Neuronal stem cell (in vitro differentiated cells): ENCODE measurements around the gene TAF1B.

ENCODE experiments used
- DNase-seq: peaks from one replicate; pipeline ENCODE4 v3.0.0-alpha.2; 2013; ENCODE audit warnings: low spot score
- H2AFZ ChIP-seq: one replicate; pipeline ENCODE4 v1.6.1; 2013; ENCODE audit warnings: mild to moderate bottlenecking, low read length, inconsistent platforms
- H2AK5ac ChIP-seq: 2 replicates; pipeline ENCODE4 v1.6.1; 2013; ENCODE audit warnings: low read depth, mild to moderate bottlenecking, inconsistent platforms, low read length, moderate library complexity, mixed read lengths
- H2BK120ac ChIP-seq: 2 replicates; pipeline ENCODE4 v1.6.1; 2013; ENCODE audit warnings: low read depth, mild to moderate bottlenecking, inconsistent platforms, low read length, moderate library complexity, mixed read lengths
- H2BK12ac ChIP-seq: one replicate; pipeline ENCODE4 v1.6.1; 2013; ENCODE audit warnings: low read length, inconsistent platforms
- H2BK15ac ChIP-seq: 2 replicates; pipeline ENCODE4 v1.6.1; 2013; ENCODE audit warnings: mild to moderate bottlenecking, low read length, inconsistent platforms, mixed read lengths
- H2BK5ac ChIP-seq: one replicate; pipeline ENCODE4 v1.6.1; 2013; ENCODE audit warnings: inconsistent platforms, mild to moderate bottlenecking, low read length, moderate library complexity
- H3K14ac ChIP-seq: one replicate; pipeline ENCODE4 v1.6.1; 2013; ENCODE audit warnings: low read length, inconsistent platforms
- H3K18ac ChIP-seq: 2 replicates; pipeline ENCODE4 v1.6.1; 2013; ENCODE audit warnings: low read length, inconsistent platforms
- H3K23ac ChIP-seq: 2 replicates; pipeline ENCODE4 v1.6.1; 2013; ENCODE audit warnings: low read depth, mild to moderate bottlenecking, mixed read lengths, low read length, inconsistent platforms; ENCODE audit not compliant: poor library complexity
- H3K27ac ChIP-seq: replicated peaks from 3 replicates; pipeline ENCODE4 v1.5.1; 2013; ENCODE audit warnings: low read length, inconsistent platforms
- H3K27me3 ChIP-seq, 3 experiments: 2 replicates each; pipeline ENCODE4 v1.6.1; 2013; ENCODE audit warnings: low read length in 3 of 3, mild to moderate bottlenecking in 2 of 3, inconsistent platforms in 1 of 3, low read depth in 1 of 3, mixed read lengths in 1 of 3, moderate library complexity in 1 of 3; ENCODE audit not compliant: control insufficient read depth in 3 of 3, insufficient read depth in 3 of 3
- H3K36me3 ChIP-seq, 2 donors: replicated peaks in 1 of 2; 2 replicates each; pipeline ENCODE4 v1.6.1; 2013; ENCODE audit warnings: low read length in 2 of 2; ENCODE audit not compliant: control insufficient read depth in 2 of 2, insufficient read depth in 2 of 2
- H3K4ac ChIP-seq: 2 replicates; pipeline ENCODE4 v1.6.1; 2013; ENCODE audit warnings: inconsistent platforms, mild to moderate bottlenecking, low read length, moderate library complexity
- H3K4me1 ChIP-seq, 2 donors: 1 replicate in 1 of 2; 2 replicates in 1 of 2; pipeline ENCODE4 v1.6.1; 2013; ENCODE audit warnings: low read length in 2 of 2, low read depth in 1 of 2; ENCODE audit not compliant: control insufficient read depth in 2 of 2, insufficient read depth in 1 of 2
- H3K4me2 ChIP-seq: one replicate; pipeline ENCODE4 v1.6.1; 2013; ENCODE audit warnings: mild to moderate bottlenecking, low read length, inconsistent platforms; ENCODE audit not compliant: insufficient read depth, poor library complexity, severe bottlenecking
- H3K4me3 ChIP-seq, 2 donors: 2 replicates each; pipeline ENCODE4 v1.5.1; 2013; ENCODE audit warnings: low read length in 2 of 2, mild to moderate bottlenecking in 2 of 2, inconsistent platforms in 1 of 2, moderate library complexity in 1 of 2
- H3K79me1 ChIP-seq: one replicate; pipeline ENCODE4 v1.6.1; 2013; ENCODE audit warnings: low read depth, mild to moderate bottlenecking, inconsistent platforms, low read length, moderate library complexity
- H3K9ac ChIP-seq: one replicate; pipeline ENCODE4 v1.6.1; 2013; ENCODE audit warnings: mild to moderate bottlenecking, low read depth, low read length, inconsistent platforms; ENCODE audit not compliant: poor library complexity
- H3K9me3 ChIP-seq, 2 donors: replicated peaks in 1 of 2; 2 replicates each; pipeline versions ENCODE3 to v1.6.1; 2013; ENCODE audit warnings: low read length in 2 of 2, mild to moderate bottlenecking in 2 of 2, inconsistent platforms in 1 of 2, low read depth in 1 of 2, mixed read lengths in 1 of 2, moderate library complexity in 1 of 2; ENCODE audit not compliant: control insufficient read depth in 2 of 2, insufficient read depth in 1 of 2
- H4K8ac ChIP-seq: one replicate; pipeline ENCODE4 v1.6.1; 2013; ENCODE audit warnings: low read depth, mild to moderate bottlenecking, inconsistent platforms, low read length, moderate library complexity
- H4K91ac ChIP-seq: one replicate; pipeline ENCODE4 v1.6.1; 2013; ENCODE audit warnings: low read length, low read depth, mild to moderate bottlenecking, inconsistent platforms; ENCODE audit not compliant: poor library complexity
- WGBS, 2 donors: extraction: QIAGEN DNeasy Blood & Tissue Kit; methylation state at CpG; one replicate each; pipeline ENCODE4 v1.1.7; 2013; ENCODE audit warnings: missing lambda C conversion rate in 2 of 2, mixed read lengths in 1 of 2; ENCODE audit not compliant: insufficient read length in 2 of 2, insufficient replicate concordance in 1 of 2; ENCODE audit errors: extremely low coverage in 2 of 2; 5-methylcytosine and 5-hydroxymethylcytosine counted together

TAF1B gene

GRCh38 chr2:9889812-9890261, 46.6 kb downstream of the TAF1B start:
- Histone ChIP-seq H3K14ac (no peak overlapping the region), H3K9me3 (peaks cover 0 to 19% of the 10 kb centered on the region in 2 donors), H3K18ac (no peak overlapping the region), H4K8ac (no peak overlapping the region), H2BK15ac (no peak overlapping the region), H3K27ac (peak overlapping the region; percentile 63), H3K4me3 (no peak overlapping the region), H2AFZ (no peak overlapping the region), H3K36me3 (peaks cover 0 to 53% of the 10 kb centered on the region in 2 donors), H2AK5ac (no peak overlapping the region), H3K4me2 (no peak overlapping the region), H3K4me1 (peaks cover 0 to 4% of the 10 kb centered on the region in 2 donors), H2BK5ac (no peak overlapping the region), H2BK120ac (no peak overlapping the region), H3K27me3 (no peaks in the 10 kb centered on the region), H3K4ac (no peak overlapping the region), H3K79me1 (no peaks in the 10 kb centered on the region), H4K91ac (no peak overlapping the region), H3K23ac (no peak overlapping the region), H2BK12ac (no peak overlapping the region), H3K9ac (no peak overlapping the region)
- no CpG with 5 or more reads among the region's 3 CpGs for WGBS, 2 donors
- peak; percentile 5 for DNase-seq

GRCh38 chr2:9892236-9892635, 49.0 kb downstream of the TAF1B start:
- Histone ChIP-seq H4K91ac (no peak overlapping the region), H3K27ac (no peak overlapping the region), H3K23ac (no peak overlapping the region), H2BK15ac (no peak overlapping the region), H2BK120ac (no peak overlapping the region), H2BK5ac (no peak overlapping the region), H2AFZ (no peak overlapping the region), H3K27me3 (no peaks in the 10 kb centered on the region), H3K4me1 (peaks cover 8 to 18% of the 10 kb centered on the region in 2 donors), H3K9ac (no peak overlapping the region), H3K4ac (no peak overlapping the region), H3K4me3 (no peak overlapping the region), H3K79me1 (no peaks in the 10 kb centered on the region), H2AK5ac (no peak overlapping the region), H3K18ac (no peak overlapping the region), H3K9me3 (peaks cover 0 to 12% of the 10 kb centered on the region in 2 donors), H3K36me3 (peaks cover 0 to 32% of the 10 kb centered on the region in 2 donors), H3K14ac (no peak overlapping the region), H2BK12ac (no peak overlapping the region), H3K4me2 (no peak overlapping the region), H4K8ac (no peak overlapping the region)
- no CpG with 5 or more reads among the region's 4 CpGs for WGBS, 2 donors
- no peak for DNase-seq

GRCh38 chr2:9895669-9896590, 52.7 kb downstream of the TAF1B start:
- Histone ChIP-seq H4K8ac (no peak overlapping the region), H3K18ac (no peak overlapping the region), H3K14ac (no peak overlapping the region), H3K36me3 (peaks cover 0 to 21% of the 10 kb centered on the region in 2 donors), H3K4ac (no peak overlapping the region), H3K27me3 (no peaks in the 10 kb centered on the region), H3K4me3 (no peak overlapping the region), H2BK5ac (no peak overlapping the region), H3K9ac (no peak overlapping the region), H4K91ac (no peak overlapping the region), H3K79me1 (no peaks in the 10 kb centered on the region), H2BK15ac (no peak overlapping the region), H2AFZ (no peak overlapping the region), H3K4me1 (peaks cover 8 to 29% of the 10 kb centered on the region in 2 donors), H2AK5ac (no peak overlapping the region), H2BK12ac (no peak overlapping the region), H3K9me3 (no peaks in the 10 kb centered on the region), H3K23ac (no peak overlapping the region), H2BK120ac (no peak overlapping the region), H3K27ac (peak overlapping the region; percentile 70), H3K4me2 (no peak overlapping the region)
- no CpG with 5 or more reads among the region's 7 CpGs for WGBS, 2 donors
- DNase-seq = peak; percentile 31

GRCh38 chr2:9897331-9897737, 54.1 kb downstream of the TAF1B start:
- H3K4me3 ChIP-seq = no peak overlapping the region
- peak overlapping the region; percentile 64 for H3K27ac ChIP-seq
- H2AFZ ChIP-seq = no peak overlapping the region
- H3K4ac ChIP-seq = no peak overlapping the region
- DNase-seq = peak; percentile 14
- no peaks in the 10 kb centered on the region for H3K79me1 ChIP-seq
- no peak overlapping the region for H2BK120ac ChIP-seq
- no peak overlapping the region for H2BK15ac ChIP-seq
- H2AK5ac ChIP-seq = no peak overlapping the region
- H3K27me3 ChIP-seq = no peaks in the 10 kb centered on the region
- no peak overlapping the region for H3K18ac ChIP-seq
- H2BK5ac ChIP-seq = no peak overlapping the region
- H3K9me3 ChIP-seq = no peaks in the 10 kb centered on the region
- no peak overlapping the region for H4K91ac ChIP-seq
- H3K36me3 ChIP-seq = peaks cover 0 to 14% of the 10 kb centered on the region in 2 donors
- no peak overlapping the region for H4K8ac ChIP-seq
- H2BK12ac ChIP-seq = no peak overlapping the region
- no peak overlapping the region for H3K14ac ChIP-seq
- H3K4me1 ChIP-seq = peaks cover 8 to 29% of the 10 kb centered on the region in 2 donors
- no peak overlapping the region for H3K4me2 ChIP-seq
- no CpG with 5 or more reads among the region's 3 CpGs for whole genome bisulfite sequencing, 2 donors
- no peak overlapping the region for H3K23ac ChIP-seq
- no peak overlapping the region for H3K9ac ChIP-seq
